DMS 273 treated with DMSO at 0.1 percent for 48 hours (cell line): Measurements from ENCODE around the gene PPCDC.

Experiments used
- DNase-seq: peaks from one replicate; lab custom pipeline; 2025; lab: John Stamatoyannopoulos, UW

Gene PPCDC

GRCh38 chr15:75016431-75016830, 7.0 kb upstream of the PPCDC start:
- no peak for DNase-seq

DNA sequence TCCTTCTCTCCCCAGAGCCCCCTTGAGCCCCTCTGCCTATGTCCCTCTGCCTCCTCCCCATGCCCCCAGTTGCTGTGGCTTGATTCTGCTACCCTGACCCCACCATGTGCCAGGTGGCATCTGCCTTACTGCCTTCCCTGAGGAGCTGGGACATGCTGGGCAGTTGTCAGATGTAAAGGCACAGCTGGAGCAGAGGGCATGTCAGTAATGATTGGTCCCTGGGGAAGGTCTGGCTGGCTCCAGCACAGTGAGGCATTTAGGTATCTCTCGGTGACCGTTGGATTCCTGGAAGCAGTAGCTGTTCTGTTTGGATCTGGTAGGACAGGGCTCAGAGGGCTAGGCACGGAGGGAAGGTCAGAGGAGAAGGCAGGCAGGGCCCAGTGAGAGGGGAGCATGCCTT, 3.5 kb upstream of the PPCDC start:
- DNase-seq, result no peak

- no peak for DNase-seq
Observed at GRCh38 chr15:75021341-75021740, 2.0 kb upstream of the PPCDC start.

DNA sequence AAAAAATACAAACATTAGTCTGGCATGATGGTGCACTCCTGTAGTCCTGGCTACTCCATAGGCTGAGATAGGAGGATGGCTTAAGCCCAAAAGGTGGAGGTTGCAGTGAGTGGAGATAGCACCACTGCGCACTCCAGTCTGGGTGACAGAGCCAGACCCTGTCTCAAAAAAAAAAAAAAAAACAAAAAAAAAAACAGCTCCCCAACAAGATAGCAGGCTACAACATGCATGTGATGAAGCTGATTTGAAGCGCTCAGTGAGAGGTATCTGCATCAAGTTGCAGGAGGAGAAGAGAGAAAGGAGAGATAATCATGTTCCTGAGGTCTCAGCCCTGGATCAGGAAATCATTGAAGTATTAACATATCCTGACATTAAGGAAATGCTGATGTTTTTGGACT, 608 bp upstream of the PPCDC start:
- DNase-seq, result no peak

- DNase-seq, result no peak
Observed at GRCh38 chr15:75023872-75024636, 664 bp downstream of the PPCDC start.

DNA sequence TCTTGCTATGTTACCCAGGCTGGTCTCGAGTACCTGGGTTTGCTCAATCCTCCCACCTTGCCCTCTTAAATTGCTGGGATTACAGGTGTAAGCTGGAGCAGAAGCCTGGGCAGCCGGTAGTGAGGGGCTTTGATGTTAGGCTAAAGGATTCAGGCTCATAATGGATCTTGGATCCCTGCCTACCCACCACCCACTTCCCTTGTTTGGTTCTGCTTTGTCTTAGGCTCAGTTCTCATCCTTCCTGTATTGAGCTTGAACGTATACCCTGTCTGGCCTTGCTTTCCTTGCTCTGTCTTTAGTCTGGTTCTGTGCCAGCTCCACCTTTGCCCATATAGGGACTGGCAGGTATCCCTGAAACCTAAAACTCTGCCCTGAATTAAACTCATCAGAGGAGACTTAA, 1.7 kb downstream of the PPCDC start:
- DNase-seq, result no peak

- no peak for DNase-seq
Observed at GRCh38 chr15:75025548-75026260, 2.3 kb downstream of the PPCDC start.

- no peak for DNase-seq
Observed at GRCh38 chr15:75027551-75027950, 4.2 kb downstream of the PPCDC start.

DNA sequence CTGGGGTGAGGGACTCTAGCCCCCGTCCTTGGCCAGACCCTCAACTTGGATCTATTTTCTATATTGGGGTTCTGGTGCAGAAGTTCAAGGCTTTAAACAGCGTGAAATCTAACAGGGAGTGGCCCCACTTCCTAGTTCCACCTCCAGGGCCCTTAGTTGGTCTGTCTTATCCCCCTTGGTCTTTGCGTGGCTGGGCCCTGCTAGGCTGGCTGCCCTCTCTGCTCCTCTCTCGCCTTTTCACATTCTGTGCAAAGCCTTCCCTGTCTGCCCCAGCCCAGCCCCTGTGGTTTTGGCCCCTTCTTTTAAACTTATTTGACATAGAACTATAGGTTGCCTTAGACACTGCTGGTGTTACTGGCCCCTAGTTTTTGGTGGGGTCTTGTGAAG, 5.6 kb downstream of the PPCDC start:
- DNase-seq, result no peak

GRCh38 chr15:75029378-75030022, 6.1 kb downstream of the PPCDC start:
- peak; percentile 45 for DNase-seq

GRCh38 chr15:75030023-75030413, 6.6 kb downstream of the PPCDC start:
- DNase-seq, result no peak

DNA sequence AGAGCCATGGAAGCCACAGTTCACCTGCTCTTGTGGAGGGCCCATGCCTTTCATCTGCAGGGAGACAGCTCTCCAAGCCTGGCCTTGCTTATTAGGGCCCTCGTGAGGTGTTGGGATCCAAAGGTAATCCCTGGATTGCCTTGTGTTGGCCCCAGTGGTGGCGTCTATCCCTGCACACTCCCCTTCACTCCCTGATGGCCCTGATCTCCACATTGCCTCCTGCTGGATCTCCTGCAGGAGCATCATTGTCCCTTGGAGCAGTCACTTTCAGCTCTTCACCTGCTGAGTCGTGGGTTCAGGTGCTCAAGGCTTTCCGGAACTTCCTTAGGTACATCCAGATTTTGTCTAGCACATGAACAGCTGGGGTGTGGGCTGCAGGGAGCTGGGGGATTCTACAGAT, 7.0 kb downstream of the PPCDC start:
- no peak for DNase-seq

GRCh38 chr15:75031848-75032247, 8.5 kb downstream of the PPCDC start:
- no peak for DNase-seq

- no peak for DNase-seq
Observed at GRCh38 chr15:75032395-75032794, 9.0 kb downstream of the PPCDC start.

DNA sequence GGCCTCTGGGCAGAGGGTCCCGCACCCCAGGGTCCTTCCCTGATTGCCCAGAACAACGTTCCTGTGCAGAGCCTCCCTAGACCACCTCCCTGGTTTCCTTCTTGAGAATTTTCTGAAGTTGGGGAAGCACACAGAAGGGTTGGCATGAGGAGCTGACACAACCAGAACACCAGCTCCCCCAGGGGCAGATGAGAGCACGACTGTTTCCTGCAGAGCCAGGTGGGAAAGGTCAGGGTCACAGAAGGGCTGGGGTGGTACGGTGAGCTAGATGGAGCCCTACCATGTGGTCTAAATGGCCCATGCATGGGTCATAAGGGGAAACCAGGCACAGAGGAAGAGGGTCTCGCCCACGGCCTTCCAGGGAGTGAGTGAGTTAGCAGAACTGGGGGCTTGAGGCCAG, 10.4 kb downstream of the PPCDC start:
- no peak for DNase-seq

DNA sequence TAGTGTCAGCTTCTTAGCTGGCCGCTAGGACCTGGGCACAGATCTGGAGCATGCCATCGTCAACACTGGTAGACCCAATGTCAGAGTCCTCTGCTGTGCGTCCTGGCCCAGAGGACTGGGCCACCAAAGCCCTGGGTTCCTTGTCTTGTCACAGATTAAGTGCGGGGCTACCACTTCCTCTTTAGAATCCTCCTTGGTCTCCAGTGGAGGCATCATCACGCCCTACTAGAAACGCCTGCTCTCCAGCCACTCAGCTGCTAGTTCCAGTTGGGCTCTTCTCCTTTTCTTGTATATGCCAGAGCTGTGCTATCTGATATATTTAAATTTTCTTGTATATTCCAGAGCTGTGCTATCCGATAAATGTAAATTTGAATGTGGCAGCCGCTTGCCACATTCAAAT, 11.2 kb downstream of the PPCDC start:
- no peak for DNase-seq

DNA sequence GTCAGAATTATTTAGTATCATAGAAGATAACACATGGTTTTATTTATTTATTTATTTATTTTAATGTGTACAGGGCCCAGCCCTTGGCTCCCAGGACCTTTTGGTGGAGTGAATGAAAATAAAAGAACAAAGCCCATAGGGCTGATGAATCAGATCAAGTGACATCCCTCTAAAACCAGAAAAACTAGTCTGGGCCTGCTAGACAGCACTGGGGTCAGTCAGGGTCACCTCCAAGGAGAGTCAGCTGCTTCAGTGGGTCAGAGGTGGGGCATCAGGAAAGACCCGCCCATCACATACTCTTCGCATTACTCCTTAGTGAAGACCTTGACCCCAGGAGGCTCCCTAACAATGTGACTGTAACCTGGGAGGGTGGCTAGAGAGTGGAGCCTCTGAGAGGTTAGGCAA, 12.8 kb downstream of the PPCDC start:
- DNase-seq, result no peak

- no peak for DNase-seq
Observed at GRCh38 chr15:75037685-75038084, 14.3 kb downstream of the PPCDC start.

DNA sequence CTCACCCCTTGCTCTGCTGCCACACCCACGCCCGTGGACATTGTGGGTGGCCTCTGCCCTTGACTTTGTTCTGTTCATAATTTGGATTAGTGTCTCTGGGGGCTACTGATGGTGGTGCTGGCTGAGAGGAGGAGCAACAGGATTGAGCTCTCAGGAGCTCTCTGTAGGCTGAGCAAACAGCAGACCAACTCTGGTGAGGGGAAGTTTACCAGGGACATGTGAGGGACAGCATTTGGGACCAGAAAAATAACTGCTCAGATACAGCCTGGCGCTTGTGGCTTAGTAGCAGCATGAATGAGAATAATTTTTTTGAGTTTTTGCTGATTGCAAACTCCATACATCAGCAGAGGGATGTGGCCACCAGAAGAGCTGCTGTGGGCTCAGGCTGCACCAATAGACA, 14.8 kb downstream of the PPCDC start:
- no peak for DNase-seq

DNA sequence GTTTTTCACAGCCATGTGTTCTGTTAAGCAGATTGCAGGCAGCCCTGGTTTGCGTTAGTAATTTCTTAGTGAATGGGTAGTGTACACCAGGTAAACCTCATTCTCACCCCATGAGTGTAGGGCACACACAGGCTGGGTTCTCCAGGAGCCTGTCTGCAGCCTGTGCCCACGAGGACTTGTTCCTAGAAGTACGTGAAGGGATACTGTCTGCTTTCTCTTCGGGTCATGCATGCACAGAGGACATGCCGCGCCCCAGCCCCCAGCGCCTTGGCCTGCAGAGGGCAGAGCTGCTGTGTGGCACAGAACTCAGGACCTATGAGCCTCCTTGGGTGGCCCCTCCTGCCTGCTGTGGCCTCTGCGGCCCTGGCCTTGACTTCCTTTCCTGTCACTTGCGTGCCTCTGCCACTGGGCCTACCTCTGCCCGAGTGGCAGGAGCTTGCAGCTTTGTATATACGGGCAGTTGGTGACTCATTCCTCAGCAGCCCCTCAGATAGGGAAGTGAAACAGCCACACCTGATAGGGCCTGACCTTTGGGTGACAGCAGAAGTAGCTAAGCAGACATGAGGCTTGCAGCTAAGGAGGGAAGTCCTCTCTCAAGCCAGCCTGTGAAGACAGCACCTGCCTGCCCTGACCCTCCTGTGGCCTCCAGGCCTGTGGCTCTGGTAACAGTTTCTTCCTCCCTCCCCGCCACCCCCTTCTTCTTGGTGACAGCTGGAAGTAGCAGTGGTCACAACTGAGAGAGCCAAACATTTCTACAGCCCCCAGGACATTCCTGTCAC, 19.5 kb downstream of the PPCDC start:
- DNase-seq, result no peak

DNA sequence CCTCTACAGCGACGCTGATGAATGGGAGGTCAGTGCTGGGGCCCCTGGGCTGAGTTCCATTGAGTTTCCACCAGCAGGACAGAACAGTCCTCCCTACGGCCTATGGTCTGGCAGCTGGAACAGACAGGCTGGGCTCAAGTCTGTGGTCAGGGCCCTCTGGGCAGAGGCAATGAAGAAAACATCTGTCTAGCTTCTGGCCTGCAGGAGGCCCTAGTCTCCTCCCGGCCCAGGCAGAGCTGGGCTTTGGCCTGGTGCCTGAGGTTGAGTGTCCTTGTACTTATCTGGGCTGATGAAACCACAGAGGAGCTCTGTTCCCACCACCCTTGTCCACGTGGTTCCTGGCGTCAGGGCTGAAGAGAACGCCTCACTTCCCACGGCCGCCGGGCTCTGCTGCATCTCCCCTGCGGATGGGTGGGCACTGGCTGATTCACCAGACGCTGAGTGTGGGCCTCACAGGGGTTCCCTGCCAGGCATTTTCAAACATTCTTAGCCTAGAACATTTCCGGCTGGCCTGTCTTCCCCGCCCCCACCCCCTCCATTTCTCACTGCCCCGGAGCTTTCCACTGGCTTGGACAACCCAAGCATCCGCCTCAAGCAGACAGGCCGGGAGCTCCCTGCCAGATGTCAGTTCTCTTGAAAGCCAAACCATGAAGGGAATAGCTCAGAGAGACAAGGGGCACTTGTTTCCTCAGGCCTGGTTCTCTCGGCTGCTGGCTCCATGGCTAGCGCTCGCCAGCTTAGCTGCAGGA, 20.3 kb downstream of the PPCDC start:
- peak; percentile 26 for DNase-seq
